IPS-NIHi11 (cell line): ENCODE measurements around the gene ADNP2.
A peak's percentile ranks its signal among the peaks of the same experiment; 100 is the strongest.
"Not testable (repeated sequence)": the region's sequence is repeated elsewhere in the genome, so short reads cannot be mapped to it uniquely, and the experiment has no call there.

Experiments
- DNase-seq: peaks from one replicate; pipeline ENCODE4 v3.0.0; 2012; ENCODE audit warnings: mixed read lengths, low spot score

The ADNP2 gene

DNA sequence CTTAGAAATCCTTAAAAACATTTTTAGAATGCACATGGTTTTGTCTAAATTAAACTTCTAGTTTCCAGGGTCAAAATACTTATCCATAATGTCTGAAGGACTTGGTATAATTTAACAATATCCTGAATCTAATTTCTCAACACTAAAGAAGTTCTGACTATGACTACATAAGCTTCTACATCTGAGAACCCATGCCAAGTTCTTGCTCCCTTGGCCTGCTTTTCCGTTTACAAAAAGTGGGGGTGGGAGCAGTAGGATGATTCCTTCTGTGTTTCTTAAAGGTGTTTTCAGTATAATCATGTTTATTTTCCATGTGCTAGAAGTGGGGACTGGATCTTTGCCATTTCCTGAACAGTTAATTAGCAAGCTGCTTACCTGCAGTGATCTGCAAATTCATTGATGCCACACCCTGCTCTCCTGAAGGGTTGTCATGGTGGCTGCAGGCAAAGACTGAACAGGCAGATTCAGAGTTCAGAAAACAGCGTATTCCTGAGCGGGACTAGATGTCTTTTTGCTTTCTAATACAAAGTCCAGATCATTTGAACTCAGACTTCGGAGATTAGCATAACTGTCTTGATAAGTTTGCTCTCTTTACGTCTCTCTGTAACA lies 36.2 kb downstream of the ADNP2 start:
- no peak for DNase-seq

DNA sequence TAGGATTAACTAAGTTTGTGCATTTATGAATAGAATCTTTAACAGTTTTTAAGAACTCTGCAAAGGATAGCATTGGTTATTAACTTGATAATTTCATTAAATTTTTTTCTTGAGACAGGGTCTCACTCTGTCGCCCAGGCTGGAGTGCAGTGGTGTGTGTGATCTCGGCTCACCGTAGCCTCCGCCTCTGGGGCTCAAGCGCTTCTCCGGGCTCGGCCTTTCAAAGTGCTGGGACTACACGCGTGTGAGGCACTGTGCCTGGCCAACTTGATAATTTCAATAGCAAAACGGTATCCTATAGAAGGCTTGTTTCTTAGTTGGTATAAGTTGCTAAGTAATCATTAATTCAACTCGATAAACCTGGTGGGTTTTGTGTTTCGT lies 38.0 kb downstream of the ADNP2 start:
- DNase-seq, result no peak

DNA sequence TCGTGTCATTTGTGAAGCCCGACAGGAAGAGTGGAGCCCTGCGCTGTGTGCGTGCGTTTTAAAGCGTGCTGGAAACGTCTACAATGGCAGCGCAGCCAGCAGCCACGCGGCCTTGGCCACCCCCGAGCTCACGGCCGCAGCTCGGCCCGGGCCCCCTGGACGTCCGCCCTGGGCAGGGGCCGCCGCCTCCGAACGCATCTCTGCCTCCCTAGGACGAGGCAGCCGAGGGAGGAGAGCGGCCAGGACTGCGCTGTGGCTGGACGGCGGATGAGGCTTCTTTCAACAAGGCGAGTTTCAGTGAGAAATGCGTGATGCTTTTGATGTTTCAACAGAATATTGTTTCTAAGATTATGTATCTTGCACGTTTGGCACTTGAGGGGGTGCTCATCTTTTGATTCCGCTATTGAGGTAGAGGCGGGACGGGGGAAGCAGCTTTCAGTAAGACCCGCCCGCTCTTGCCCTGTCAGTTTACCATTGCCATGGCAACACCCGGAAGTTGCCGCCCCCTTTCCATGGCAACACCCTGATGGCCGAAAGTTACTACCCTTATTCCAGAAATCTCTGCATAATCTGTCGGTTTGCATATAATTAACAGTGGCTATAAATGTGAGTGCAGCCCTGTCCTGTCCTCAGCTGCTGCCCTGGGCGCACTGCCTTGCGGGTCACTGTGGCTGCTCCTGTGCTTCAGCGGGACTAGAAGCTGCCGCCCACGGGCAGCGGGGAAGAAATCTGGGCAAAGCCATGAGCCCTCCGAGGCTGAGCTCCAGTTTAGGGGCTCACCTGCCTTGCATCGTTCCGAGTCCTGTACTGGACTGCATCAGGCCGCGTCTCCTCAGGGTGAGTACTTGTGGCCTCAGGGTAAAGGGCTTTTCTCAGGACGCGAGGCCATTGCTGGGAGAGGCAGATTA lies 38.6 kb downstream of the ADNP2 start:
- peak; percentile 78 for DNase-seq

DNA sequence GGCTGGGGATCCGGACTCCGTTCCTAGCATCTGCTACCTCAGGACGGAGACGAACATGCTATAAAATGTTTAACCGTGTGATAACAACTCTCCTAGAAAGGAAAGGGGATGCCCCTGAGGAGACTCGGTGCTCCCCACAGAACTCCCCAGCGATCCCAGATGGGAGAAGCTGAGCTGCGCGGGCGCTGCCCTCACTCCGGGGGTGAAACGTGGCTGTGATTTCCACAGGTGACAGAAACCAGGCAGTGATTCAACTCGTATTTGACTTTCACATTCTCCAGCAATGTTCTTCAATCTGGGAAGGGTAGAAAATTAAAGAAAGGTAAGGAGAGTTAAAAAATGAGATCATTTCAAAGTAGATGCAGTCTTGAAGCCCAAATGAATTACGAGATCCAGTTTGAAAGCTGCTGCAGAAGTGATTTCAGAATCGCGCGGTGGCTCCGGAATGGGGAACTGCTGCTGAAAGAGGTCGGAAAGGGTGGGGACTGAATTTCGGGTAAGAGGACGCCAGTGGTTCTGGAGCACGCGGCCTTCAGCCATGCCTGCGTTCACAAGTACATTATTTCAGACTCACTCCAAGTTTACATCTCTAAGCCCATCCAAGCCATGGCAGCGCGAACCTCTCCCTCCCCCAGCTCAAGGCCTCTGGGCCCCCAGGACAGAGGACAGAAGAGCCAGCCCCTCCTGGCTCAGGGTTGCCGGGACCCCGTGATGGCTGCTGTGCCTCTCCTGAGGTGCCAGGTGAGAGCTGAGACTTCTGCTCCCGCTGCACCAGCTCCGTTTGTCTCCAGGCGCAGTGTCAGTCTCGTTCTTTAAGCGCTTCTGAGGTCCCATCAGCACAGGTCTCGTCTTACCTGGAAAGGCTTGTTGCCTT lies 39.5 kb downstream of the ADNP2 start:
- DNase-seq, result no peak

DNA sequence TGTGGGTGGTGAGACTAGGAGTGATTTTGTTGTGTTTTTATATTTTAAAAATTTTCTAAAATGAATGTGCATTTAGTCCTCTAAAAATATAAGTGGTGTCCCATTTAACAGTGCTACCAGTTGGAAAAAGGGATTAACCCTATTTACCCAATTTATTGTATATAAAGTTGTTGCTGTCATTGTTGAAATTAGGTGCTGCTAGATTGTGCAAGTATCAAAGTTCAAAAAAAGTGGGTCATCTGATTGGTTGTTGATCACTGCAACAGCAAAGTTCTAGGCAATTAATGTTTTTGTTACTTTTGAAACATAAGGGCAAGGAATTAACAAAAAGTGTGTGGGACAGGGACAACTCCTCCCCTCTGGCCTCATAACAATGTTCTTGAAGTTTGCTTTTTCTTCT lies 40.6 kb downstream of the ADNP2 start:
- DNase-seq, result no peak

DNA sequence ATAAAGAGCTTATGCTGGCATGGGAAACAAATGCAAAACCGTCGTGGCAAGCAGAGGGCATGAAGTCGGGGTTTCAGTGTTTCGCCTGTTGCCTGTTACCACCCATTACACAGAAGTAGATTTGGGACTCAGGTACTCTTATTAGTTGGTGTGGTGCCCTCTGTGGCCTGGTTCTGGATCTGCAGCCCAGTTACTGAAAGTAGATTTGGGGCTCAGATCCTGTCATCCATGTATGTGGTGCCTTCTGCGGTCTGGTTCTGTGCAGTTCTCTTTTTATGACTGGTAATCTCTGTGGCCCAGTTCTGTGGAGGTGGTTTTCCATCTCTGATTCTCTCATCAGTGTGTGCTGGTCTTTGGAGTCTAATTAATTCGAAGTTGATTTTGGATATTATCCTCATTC lies 45.2 kb downstream of the ADNP2 start:
- DNase-seq, result peak; percentile 45

DNA sequence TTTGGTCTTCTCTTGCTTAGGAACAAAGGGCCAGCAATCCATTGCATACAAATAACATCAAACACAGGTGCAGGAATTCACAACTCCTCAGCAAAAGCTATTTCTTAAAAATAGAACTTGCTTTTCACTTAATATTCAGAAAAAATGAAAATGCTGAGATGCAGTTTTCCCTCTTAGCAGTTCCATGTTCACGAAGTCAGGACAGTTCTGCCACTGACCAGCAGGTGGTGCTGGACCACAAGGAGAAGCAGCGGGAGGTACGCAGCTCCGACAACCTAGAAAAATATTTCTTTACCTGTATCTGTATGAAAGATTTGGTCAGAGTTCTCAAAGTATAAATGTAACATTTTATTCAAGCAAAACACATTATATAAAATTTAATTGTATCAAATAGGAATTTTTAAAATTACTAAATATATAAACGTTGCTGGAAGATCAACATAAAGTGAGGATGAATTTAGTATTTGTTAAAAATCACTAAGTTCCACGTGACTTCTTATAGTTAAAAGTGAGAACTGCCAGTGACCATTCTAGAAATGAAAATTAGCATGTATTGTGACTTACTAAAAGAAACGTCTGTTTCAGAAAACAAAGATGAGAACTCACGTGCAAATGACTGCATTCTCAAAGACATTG lies 48.8 kb downstream of the ADNP2 start:
- DNase-seq, result peak; percentile 62

DNA sequence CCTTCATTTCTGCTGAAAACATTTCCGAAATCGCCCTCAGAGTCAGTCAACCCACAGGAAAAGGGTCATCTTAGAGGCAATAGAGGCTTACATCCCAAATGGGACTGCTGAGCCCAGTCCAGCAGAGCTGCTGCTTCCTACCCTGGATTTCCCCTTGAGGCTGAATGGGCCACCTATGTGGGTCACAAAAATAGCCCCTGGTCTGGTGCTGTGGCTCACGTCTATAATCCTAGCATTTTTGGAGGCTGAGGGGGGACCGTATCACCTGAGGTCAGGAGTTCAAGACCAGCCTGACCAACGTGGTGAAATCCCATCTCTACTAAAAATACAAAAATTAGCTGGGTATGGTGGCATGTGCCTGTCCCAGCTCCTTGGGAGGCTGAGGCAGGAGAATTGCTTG lies 49.3 kb downstream of the ADNP2 start:
- DNase-seq, result no peak

DNA sequence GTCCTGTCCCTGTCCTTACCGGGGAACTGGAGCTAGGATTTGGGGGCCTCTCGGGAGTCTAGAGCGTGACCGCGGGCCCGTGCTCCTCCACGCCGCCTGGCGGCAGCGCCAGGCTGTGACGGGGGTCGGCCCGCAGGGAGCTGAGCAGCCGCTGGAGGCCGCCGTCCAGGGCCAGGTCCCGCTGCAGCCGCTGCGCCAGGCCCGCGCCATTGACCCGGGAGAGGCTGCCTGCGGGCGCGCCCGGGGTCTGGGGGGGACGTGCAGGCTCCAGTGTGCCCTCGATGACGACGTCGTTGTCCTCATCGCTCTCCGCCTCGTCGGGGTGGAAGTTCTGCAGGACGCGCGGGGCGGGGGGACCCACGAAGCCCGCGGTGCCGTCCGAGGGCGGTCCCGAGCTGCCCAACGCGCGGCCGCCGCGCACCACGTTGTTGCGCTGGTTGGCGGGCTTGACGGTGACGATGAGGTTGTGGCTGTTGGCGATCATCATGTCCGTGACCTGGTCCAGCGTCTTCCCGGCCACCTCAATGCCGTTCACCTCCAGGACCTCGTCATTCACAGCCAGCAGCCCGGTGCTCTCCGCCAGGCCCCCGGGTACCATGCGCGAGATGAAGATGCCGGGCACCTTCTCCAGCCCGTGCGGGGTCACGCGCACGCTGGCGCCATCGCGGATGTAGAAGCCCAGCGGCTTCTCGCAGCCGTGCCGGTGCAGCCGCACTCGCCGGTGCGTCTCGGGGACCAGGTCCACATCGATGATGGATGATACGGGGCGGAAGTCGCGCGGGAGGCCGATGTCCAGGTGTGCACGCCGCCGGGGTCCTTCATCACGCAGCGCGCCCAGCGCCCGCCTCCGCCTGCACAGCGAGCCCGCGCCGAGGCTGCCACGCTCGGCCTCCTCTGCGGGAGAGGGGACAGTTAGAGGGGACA lies 50.9 kb downstream of the ADNP2 start:
- peak; percentile 67 for DNase-seq

DNA sequence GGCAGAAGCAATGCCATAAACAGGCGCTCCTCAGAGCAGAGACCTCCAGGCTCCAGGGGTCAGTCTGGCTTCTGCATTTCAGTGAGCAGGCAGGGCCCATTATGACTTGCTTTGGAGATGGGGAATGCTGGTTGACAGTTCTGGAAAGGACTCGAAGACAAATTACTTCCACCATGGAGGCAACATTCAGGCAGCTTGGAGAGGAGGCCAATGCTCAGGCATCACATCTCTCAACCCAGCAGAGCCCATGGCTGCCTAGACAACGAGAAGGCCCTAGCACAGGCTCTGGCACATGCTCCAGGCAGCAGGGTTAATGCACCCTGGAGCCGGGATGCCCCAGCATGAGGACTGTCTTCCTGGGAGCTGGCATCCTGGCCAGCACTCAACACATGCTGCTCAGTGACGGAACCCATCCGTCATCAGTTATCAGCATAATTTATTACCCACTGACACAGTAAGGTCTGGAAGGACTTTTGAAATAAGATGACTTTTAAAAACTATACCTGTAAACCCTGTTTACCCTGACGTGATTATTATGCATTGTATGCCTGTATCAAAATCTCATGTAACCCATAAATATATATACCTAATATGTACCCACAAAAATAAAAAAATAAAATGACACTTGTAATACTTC lies 52.8 kb downstream of the ADNP2 start:
- DNase-seq, result no peak

DNA sequence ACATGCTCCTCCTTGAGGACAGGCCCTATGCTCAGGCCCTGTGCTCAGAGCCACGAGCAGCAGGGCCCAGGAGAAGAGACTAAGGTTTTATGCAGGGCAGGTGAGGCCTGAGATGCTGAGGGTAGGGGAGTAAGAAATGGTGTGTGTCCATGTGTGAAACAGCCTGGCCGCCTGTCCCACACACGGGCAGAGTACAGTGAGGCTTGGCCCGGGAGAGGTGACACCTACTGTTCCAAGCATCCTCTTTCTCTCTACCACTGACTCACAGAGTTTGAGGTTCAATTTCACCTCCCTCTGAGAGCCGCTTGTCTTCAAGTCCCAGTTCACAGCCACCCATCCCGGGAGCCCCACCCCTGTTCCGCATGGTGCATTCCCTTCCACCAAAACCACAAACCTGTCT lies 54.1 kb downstream of the ADNP2 start:
- no peak for DNase-seq

DNA sequence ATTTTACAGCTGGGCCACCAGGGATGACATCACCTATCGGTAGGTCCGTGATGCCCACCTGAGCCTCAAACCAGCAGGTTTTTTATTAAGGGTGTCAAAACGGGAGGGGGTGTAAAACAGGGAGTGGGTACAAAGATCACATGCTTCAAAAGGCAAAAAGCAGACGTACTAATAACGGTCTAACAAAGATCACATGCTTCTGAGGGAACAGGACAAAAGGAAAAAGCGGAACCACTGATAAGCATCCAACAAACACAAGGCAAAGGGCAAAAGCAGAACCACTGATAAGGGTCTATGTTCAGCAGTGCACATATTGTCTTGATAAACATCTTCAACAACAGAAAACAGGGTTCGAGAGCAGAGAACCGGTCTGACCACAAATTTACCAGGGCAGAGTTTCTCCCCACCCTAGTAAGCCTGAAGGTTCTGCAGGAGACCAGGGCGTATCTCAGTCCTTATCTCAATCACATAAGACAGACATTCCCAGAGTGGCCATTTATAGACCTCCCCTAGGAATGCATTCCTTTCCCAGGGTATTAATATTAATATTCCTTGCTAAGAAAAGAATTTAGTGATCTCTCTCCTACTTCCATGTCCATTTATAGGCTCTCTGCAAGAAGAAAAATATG lies 55.8 kb downstream of the ADNP2 start:
- DNase-seq, result not testable (repeated sequence)

DNA sequence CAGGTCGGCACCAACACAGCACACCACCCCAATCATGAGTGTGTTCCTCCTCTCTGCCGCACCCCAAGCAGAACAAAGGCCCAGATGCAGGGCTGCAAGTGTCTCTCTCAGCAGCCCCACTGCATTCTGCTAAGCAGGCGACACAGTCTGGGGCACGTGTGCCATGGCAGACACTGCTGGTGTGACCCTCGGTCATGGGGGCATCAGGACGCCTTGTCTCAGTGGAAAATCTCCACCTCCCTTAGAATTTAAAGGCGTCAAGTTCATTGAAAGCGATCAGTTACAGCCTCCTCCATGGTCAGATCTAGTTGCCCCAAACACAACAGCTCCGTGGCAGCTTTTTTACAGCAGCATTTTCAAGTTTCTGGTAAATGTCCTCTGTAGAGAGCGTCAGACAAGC lies 57.2 kb downstream of the ADNP2 start:
- DNase-seq, result no peak

DNA sequence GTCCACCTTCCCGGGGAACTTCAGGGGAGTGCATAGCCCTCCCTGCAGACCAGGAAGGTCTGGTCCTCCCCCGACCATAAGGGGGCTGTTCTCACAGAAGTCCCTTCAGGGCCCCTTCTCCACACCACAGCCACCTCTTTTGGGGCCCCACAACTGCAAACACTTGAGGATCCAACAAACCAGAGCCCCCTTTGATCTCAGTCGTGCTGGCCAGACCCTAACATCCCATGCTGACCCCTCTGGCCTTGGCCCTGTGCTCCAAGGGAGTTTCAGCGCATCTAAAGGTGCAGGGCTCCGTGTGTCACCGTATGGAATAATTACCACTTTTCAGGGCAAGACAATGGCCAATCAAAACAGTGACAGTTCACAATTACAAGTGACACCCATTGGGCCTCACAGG lies 57.7 kb downstream of the ADNP2 start:
- no peak for DNase-seq

DNA sequence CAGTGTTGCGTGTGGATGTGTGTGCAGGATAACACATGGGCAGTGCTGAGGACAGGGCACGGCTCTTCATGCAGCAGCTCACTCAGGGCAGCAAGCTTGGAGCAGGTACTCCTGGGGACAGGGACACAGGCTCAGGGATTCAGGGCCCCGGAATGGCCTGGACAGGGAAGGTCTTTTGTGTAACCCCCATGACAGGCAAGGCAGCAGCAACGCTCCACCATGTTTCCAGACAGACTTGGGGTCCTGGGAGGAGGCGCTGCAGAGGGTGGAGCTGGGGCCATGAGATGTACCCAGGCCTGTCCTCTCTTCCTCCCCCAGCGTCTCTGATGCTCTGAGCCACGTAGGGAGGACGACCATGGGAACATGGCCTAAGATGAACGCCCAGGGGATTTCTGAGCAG lies 58.3 kb downstream of the ADNP2 start:
- DNase-seq, result no peak

DNA sequence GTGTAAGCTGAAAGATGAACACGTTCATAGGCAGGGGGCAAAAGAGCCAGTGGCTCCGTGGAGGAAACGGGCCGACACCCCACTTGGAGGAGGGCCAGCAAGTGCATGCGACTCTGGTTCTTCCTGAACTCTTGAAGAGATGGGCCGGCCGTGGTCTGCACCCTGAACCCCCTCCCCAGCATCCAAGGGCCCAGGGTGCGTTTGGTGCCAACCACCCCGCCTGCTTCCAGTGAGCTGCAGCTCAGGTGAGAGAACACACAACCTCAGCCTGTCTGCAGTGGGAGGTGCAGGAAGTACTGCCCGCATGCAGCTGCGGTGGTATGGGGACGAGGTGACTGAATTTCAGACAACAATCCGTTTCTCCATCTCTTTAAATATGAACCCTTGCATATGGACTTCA lies 58.9 kb downstream of the ADNP2 start:
- no peak for DNase-seq

DNA sequence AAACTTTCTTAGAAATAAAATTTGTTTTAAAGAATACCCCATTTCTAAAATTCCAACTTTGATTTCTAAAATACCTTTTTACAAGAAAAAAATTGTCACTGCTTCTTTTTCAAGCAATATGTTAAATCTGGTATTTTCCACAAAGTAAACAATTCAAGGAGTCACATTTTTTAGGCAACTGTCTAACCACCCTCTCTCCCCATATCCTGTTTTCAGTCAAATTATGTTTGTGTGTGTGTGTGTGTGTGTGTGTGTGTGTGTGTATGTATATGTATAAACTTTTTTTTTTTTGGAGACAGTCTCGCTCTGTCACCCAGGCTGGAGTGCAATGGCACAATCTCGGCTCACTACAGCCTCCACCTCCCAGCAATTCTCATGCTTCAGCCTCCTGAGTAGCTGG lies 59.3 kb downstream of the ADNP2 start:
- DNase-seq, result no peak

DNA sequence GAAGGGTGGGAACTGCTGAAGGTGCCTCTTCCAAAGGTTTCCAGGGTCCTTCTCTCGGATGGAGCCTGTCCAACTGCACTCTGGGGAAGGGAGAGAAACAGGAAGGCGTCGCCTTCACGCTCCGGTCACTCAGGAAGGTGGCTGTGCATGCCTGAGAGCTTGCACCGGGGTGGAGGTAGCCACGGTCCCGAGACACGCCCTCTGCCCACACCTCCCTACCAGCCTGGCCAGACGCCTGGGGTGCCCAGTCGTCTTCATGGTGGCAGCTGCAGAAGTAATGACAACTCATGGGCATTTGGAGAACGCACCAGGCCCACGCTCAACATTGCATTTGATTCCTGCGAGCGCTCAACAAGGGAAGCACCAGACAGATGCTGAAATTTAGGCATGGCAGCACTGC lies 59.9 kb downstream of the ADNP2 start:
- peak; percentile 65 for DNase-seq

DNA sequence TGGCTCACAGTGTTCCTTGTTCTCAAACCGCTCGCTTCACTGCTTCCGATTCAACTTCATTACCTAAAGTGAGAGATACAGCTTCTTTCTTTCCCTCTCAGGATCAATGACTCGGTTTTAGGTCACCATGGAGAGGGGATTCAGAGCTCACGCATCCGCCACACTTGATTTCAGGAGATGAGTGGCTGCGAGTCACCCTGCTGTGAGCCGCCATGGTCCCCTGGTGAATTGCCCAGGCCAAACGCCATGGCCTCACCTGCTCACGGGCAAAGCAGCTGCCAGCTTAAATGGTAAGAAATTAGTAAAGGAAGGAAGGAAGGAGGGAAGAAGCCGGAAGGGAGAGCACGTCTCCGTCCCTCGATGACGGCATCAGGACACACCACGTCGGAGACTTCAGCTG lies 60.5 kb downstream of the ADNP2 start:
- no peak for DNase-seq

DNA sequence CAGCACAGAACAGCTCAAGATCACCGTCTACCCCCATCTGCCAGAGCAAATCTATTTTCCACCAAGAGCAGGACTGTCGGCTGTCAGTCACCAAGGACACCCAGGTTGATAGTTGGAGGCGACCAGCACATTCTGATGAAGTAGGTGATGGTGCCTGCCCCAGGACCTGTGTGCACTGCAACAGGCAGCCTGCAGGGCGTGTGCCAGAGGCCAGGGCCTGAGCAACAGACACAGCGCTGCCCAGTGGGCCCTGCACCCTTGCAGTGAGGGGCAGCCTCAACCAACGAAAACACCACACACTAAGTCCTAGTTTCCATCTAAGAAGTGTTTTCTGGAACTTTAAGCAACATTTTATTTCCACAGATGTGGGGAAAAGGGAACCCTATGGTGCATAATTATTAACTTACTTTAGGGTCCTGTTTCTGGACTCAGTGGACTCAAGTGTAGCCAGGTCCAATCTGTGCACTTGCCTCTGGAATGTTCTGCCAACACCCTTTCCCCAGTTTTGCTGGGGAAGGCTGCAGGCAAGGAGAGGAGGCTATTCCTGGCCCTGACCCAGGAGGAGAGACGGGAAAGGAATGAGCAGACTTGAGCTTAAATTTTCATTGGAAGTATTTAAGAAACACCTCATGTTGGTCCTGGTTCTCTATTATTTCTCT lies 61.5 kb downstream of the ADNP2 start:
- DNase-seq, result no peak
